Fibroblast of villous mesenchyme (primary cell): ENCODE measurements around the gene CCDC107. TPM values are rescaled to one million over a fixed set of nuclear protein-coding genes. Genes with fewer than 3 reads are reported as not detected.

Source experiments
- DNase-seq: peaks from one replicate; pipeline ENCODE4 v3.0.0-alpha.2; 2010; ENCODE audit warnings: low read depth
- H3K4me3 ChIP-seq: 2 replicates; pipeline ENCODE4 v1.5.1; 2011; ENCODE audit warnings: low read depth, mild to moderate bottlenecking, low read length
- total RNA-seq: library from RNA; depleted of rRNA; stranded (reverse); fragments of >200 nt; gene quantifications from 2 replicates; pipeline ENCODE4 v1.2.3, GENCODE V29; 2012
- TF ChIP-seq, protein P1 (sequence below): IDR thresholded peaks from 2 replicates; pipeline ENCODE4 v1.5.1; 2012; ENCODE audit warnings: low read depth, mild to moderate bottlenecking, low read length; ENCODE audit not compliant: insufficient read depth

CCDC107 gene
- total RNA-seq, 1 donor: 18.1 TPM

DNA sequence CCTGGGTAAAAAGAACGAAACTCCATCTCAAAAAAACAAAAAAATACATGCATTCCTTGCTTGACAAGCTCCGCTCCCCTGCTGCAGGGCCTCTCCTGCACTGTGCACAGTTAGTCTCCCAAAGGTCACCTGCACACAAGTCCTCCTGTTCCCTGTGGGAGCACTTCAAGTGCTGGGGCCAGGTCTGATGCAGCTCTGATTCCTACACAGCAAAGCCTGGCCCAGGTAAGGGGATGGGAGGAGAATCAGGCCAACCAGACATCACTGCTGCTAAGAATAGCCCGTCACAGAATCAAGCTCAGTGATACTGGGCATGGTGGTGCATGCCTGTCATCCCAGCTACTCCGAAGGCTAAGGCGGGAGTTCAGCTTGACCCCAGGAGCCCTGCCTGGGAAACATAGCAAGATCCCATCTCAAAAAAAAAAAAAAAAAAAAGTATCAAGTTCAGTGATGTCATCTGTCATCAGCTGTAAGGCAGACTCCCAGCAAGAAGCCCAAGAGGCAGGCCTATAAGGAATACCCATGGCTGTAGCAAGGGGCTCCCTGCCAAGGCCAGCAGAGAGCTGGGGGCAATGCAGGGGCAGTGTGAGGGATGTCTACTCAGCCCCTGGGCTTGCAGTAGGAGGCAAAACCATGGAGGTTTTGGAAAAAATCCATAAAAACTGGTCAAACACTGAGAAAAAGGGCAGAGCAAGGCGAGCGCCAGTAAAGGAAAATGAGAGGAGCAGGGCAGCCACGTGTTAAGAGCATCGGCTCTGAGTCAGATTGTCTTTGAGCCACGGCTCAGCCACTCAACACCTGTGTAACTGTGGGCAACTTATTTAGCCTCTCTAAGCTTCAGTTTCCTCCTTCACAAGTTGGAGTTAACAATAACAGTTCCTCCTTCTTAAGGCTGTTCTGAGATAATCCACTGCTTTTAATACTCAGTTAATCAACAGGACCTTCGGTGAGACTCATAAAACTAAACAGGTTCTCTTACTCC is 28.4 kb downstream of the CCDC107 start:
- TF ChIP-seq, protein P1, sequence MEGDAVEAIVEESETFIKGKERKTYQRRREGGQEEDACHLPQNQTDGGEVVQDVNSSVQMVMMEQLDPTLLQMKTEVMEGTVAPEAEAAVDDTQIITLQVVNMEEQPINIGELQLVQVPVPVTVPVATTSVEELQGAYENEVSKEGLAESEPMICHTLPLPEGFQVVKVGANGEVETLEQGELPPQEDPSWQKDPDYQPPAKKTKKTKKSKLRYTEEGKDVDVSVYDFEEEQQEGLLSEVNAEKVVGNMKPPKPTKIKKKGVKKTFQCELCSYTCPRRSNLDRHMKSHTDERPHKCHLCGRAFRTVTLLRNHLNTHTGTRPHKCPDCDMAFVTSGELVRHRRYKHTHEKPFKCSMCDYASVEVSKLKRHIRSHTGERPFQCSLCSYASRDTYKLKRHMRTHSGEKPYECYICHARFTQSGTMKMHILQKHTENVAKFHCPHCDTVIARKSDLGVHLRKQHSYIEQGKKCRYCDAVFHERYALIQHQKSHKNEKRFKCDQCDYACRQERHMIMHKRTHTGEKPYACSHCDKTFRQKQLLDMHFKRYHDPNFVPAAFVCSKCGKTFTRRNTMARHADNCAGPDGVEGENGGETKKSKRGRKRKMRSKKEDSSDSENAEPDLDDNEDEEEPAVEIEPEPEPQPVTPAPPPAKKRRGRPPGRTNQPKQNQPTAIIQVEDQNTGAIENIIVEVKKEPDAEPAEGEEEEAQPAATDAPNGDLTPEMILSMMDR: no peak
- peak; percentile 37 for DNase-seq
- H3K4me3 ChIP-seq: peak overlapping the region; percentile 92

GRCh38 chr9:35687306-35687705 is 29.2 kb downstream of the CCDC107 start:
- no peak for DNase-seq
- H3K4me3 ChIP-seq: peak overlapping the region; percentile 92
- TF ChIP-seq, protein P1: no peak

DNA sequence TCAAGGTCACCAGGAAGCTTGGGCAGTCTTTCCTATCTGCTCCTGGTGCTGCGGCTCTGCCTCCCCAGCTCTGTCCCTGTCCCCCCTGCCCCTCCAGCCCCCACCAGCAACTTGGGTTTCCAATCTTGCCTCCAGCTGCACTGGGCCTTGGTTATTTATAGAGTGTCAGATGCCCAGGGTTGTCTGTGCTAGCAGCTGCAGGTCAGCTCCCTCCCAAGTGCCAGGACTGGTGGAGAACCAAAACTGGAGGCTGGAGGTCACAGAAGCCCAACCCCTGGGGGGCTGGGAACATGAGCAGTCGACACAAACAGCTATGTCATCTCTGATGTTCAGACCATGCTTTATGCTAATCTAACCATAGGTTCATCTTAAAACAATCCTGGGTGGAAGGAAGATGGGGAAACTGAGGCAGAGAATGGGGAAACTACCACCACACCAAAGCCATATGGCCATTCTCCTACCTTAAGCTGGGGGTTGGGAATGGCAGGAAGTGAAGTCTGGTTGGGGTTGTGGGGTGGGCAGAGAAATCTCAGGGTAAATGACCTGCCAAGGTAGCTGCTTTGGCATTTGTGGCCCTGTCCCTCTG is 30.0 kb downstream of the CCDC107 start:
- no peak for DNase-seq
- TF ChIP-seq, protein P1: no peak
- H3K4me3 ChIP-seq: peak overlapping the region; percentile 92

DNA sequence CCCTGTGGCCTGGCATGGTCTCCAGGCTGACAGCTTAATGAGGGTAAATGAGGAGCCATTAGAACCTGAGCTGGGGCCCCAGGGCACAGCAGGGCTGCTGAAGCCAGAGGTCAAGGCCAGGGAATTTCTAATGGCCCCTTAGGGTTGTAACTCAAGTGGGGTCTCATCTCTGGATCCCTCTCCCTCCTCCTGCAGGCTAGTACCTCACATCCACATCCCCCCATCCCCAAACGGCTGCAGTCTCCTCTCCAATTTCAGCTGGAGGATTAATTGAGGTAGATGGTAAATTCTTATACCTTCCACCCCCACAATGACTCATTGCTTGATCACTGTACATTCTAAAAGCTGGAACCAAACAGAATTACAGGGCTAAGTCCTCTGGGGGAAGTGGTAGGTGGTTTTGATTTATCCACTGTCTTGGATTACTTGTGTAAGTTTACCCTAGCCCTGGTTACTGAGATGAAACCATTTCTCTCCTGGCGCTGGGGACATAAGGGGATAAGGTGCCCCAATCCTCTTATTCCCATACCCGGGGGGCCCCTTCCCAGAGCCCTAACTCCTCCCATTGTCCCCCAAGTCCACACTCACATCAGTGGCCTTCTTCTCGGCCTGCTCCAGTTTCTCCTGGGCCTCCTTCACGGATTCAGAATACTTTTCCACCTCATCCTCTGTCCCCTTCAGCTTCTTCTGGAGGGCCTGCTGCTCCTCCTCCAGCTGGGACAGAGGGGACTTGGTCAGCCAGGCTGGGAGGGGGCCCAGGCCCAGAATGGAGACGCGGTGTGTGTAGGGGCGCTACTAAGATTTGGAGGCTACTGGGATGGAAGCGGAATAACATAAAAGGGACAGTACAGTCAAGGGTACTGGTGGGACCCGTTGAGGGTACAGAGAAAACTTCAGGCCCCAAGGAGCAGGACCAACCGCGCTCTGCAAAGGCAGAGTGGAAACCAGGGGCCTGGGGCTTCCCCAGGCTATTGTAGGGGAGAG is 30.8 kb downstream of the CCDC107 start:
- TF ChIP-seq, protein P1: no peak
- DNase-seq: peak; percentile 65
- peak overlapping the region; percentile 92 for H3K4me3 ChIP-seq

- TF ChIP-seq, protein P1: no peak
- H3K4me3 ChIP-seq: peak within 1 kb of the TSS; percentile 92
- DNase-seq: peak; percentile 89
Measured at GRCh38 chr9:35689542-35690293, 31.6 kb downstream of the CCDC107 start, which contains the start of gene TPM2. TPM2 (minus strand) TSS chr9:35689925; CDS start chr9:35689817, 108 bp downstream.

DNA sequence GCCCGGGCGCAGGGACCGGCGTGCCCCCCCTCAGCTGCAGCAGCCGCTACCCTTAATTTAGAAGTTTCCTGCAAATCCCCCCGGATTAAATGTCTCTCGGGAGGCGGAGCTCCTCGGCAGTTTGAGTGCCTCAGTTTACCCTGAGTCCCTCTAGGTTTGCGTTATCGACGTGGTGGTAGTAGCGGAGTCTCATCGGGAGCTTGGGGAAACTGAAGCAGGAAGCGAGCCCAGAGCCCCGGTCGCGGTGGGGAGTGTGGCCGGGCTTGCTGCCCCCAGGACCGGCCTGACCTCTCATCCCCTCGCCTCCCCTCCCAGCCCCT is 32.2 kb downstream of the CCDC107 start:
- TF ChIP-seq, protein P1: no peak
- H3K4me3 ChIP-seq: peak overlapping the region; percentile 92
- DNase-seq: no peak
